Left renal cortex interstitium (tissue), 4 donors: ENCODE measurements around the gene RPS28. TPM values are rescaled to one million over a fixed set of nuclear protein-coding genes. Genes with fewer than 3 reads are reported as not detected.

ENCODE experiments used
- DNase-seq, 4 donors: peaks; one replicate each; pipeline ENCODE4 v3.0.0-alpha.2; 2013; ENCODE audit warnings: low read depth in 4 of 4, low spot score in 2 of 4, missing footprints in 1 of 4
- polyA plus RNA-seq, 4 donors: library from polyadenylated mRNA; unstranded; fragments of 120-200 nt; gene quantifications; one replicate each; pipeline ENCODE4 v1.2.1, GENCODE V29; 2013; ENCODE audit not compliant: insufficient read length in 4 of 4

Gene RPS28
- polyA plus RNA-seq, 4 donors: 436 to 644 (median 479) TPM

DNA sequence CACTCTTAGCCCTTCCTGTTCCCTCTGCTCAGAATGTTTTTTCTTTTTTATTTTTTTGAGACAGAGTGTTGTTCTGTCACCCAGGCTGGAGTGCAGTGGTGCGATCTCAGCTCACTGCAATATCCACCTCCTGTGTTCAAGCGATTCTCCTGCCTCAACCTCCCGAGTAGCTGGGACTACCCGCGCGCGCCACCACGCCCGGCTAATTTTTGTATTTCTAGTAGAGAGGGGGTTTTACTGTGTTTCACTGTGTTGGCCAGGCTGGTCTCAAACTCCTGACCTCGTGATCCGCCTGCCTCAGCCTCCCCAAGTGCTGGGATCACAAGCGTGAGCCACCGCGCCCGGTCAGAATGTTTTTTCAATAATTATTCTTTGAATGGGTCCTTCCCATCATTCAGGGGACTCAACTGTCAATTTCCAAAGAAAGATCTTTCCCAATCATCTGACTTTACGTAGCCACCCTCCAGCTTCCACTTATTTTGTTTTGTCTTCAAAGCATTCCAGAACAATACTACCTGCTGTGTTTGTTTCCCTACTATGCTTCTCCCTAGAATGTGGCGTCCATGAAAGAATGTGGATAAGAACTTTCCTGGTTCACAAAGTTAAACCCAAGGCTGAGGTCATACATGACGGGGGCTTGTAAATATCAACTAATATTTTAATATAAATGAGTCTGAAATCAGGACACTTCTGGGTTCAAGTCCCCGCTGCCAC is 1.3 kb upstream of the RPS28 start:
- no peak for DNase-seq

DNA sequence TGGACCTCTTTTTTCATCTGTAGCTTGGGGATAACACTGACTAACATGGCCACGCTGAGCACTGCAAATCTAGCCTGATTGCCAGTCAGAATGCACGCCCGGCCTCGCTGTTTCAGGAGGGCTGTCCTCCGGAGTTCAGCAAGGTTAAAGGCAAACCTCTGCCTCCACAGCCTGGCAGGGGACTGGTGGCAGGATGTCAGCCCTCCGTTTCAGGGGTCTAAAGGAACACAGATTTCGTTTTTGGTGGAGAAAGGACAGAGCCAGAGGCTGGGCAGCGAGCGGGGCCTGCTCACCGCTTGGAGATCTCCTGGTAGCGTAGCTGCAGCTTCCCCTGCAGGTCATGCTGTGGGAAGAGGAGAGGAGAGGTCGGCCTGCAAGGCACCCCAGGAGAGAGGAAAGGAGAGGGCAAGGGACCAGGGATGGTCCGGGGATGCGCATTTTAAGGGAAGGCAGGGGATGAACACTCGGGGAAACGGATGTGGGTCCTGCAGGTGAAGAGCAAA is 681 bp upstream of the RPS28 start:
- DNase-seq: no peak

DNA sequence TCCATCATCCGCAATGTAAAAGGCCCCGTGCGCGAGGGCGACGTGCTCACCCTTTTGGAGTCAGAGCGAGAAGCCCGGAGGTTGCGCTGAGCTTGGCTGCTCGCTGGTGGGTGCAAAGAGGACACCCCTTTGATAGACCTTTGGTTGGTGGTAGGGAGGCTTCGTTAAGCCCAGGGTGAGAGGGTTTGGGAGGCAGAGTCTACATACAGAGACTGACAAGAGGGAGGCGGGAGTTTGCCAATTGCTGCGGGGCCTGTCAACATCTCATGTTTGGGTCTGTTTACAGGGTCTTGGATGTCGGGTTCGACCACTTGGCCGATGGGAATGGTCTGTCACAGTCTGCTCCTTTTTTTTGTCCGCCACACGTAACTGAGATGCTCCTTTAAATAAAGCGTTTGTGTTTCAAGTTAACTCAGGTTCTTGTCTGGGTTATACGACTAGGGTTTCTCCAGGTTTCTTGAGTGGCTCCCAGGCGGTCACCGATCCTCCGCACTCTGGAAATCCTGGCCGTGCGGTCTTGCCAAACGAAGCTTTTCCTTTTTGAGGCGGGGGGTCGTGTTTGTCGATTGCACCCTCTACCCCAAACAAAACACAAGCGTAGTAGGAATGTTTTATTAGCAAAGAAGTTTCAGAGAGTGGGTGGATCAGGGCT is 816 bp downstream of the RPS28 start:
- no peak for DNase-seq

DNA sequence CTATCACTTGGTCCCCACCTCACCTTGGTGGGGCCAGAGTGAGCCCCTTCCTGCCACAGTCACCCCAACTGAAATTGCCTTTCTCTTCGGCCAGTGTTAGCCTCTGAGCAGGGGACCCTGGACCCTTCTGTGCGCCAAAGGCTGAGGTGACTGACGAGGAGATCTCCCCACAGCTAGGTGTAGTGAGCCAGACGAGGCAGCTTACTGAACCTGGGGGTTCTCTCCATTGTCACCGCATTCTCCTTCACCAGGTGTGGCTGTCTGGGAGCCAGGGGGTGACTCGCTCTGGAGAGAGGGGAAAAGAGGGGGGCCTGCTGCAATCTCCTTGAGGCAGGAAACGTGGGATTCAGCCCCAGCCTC is 1.3 kb downstream of the RPS28 start:
- no peak for DNase-seq

DNA sequence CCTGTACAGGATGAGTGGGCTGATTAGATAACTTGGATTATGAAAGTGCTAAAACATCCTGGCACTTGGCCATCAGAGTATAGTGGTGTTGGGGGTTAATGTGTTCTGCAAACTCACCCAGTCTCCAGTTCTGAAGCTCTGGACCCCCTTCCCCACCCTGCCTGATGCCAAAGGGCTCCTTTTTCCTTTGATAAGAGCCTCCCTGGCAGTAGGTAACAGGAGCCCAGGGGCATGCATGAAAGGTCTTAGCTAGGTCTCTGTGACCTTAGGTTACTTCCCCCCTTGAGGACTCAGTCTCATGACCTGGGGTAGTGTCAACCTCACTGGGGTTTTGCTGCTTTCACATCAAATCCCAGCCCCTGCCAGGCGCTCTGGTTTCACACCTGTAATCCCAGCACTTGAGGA is 2.5 kb downstream of the RPS28 start:
- DNase-seq: no peak

DNA sequence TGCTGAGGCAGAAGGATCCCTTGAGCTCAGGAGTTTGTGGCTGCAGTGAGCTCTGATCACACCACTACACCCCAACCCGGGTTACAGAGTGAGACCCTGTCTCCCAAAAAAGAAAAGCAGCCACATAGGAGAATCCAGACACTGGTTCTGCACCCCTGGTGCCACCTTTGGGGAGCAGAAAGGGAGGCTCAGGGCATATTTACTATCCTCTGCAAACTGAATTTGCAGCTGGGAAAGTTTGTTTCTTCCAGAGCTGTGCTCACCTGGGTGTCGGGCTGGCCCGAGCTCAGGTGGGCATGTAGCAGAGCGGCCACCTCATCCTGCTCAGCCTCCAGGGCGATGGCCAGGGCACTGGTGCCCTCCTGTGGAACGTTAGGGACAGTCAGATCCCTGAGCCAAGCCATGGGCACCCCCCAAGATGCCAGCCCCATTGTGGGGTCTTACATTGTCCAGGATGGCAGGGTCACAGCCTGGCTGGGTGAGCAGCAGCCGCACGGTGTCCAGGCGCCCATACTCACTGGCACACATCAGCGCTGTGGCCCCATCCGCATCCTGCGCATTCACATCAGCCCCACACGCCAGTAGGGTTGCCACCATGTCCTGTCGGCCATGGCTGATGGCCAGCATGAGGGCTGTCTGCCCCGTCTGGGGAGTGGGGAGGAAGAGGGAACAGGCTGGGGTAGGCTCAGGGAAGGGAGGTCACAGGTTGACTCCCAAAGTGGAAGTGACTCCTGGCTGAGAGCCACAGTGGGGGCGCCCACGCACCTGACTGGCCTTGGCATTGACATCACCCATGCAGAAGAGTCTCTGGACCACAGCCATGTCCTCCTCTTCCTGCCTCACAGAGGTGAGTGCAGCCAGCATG is 3.1 kb downstream of the RPS28 start:
- DNase-seq: no peak

DNA sequence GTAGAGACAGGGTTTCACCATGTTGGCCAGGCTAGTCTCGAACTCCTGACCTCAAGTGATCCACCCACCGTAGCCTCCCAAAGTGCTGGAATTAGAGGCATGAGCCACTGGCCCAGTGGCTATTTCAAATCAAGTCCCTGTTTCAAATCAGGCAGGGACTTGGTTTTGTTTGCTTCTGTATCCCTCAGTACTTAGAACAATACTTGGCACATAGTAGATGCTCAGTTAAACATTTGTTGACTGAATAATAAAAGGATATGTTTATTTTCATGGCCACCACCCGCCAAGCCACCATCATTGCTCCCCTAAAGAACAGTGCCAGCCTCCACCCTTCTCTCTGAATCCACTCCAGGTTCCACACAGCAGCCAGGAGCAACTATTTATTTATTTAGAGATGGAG is 4.2 kb downstream of the RPS28 start:
- DNase-seq: no peak

DNA sequence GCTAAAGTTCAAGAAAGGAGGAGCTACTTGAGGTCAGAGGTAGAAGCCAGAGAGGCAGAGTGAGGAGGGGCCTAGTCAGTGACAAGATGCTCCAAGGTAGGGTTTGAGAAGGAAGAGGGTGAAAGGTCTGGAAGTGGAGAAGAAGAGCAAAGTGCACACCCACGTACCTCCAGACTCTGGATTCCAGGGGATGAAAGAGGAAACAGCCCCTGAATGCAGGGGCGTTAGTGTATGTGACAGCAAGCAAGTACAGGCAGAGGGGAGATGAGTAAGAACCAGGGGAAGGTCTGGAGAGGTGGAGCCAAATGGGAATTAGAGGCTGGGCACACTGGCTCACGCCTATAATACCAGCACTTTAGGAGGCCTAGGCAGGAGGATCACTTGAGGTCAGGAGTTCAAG is 8.7 kb downstream of the RPS28 start:
- no peak for DNase-seq

DNA sequence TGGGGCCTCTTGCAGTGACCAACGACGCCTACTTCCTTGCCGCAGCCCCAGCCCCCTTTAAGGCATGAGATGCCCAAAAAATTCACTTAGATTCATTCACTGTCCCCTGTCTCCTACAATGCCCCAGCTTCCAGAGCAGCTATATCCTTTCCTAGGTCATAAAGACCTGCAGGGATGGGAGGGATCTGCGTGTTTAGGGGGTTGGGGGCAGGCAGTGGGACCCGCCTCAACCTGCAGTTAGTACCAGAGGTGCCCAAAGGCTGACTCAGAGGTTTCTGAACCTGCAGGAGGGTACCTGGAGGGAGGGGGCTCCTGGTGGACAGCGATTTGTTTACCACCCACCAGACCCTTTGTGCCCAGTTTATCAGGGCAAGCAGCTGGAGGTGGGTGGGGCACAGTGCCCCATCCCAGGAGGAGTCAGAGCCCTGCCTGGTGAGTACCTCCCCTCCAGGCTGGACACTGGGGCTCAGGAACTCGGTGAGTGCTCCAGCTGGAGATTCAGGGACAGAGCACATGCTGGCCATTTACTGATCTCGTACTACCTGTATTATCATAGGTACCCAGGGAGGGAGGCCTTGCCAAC is 10.1 kb downstream of the RPS28 start:
- DNase-seq: no peak

DNA sequence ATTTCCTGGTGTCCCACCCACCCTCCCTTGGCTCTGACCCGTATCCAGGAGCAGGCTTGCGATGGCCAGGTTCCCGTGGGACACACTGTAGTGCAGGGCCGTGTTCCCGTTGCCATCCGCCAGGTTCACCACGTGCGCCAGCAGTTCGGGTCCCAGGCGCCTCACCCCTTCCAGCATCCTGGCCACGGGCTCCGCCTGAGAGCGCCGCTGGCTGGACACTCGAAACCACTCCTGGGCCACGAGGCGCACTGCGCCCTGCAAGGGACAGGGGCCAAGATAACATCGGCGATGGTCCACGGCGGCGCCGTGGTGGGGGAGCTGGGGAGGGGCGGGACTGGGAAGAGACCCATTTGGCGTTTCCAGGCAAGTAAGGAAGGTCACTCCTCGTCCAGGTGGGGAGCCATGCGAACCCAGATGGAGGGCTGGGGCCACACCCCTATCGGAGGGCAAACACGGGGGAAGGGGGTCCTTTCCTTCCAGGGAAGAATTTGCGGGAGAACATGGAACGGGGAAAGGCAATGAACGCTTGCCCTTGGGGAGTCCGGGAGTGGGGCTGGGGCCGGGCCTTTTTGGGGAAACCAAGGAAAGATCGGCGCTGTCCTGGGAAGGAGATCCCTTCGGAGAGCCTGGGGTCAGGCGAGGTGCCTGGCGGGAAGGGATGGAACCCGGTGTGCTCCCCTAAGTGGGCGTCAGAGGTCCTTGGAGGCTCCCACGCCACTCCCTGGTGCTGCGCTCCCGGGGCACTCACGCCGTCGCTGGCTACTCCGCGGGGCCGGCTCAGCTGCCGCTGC is 11.9 kb downstream of the RPS28 start:
- DNase-seq: no peak

DNA sequence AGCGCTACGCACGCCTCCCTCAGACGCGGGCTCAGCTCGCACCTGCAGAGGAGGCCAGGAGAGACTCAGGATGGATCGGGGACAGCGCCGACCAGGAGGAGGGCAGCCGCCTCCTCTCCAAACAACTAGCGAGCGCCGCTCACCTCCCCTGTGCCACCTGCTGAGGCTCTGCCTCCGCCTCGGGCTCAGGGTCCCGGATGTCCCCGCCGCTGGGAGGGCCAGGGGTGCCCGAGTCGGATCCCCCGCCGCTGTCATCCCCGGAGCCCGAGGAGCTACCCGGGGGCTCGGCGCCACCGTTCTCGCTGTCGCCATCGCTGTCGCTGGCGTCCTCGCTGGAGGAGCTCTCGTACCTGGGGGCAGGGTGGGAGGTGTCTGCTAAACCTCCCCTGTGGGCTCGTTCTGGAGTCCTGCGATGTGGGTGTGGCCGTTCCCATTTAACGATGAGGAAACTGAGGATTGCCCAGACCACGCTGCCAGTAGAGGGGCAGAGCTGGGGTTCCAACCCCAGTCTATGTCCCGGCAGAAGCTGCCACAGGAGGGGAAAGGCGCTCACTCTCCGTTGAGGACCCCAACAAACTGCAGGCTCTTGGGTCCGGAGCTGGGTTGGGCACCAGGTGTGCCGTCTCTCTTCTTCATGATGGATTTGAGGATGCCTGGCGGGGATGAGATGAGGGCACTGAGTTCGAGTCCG is 12.6 kb downstream of the RPS28 start:
- DNase-seq: no peak

DNA sequence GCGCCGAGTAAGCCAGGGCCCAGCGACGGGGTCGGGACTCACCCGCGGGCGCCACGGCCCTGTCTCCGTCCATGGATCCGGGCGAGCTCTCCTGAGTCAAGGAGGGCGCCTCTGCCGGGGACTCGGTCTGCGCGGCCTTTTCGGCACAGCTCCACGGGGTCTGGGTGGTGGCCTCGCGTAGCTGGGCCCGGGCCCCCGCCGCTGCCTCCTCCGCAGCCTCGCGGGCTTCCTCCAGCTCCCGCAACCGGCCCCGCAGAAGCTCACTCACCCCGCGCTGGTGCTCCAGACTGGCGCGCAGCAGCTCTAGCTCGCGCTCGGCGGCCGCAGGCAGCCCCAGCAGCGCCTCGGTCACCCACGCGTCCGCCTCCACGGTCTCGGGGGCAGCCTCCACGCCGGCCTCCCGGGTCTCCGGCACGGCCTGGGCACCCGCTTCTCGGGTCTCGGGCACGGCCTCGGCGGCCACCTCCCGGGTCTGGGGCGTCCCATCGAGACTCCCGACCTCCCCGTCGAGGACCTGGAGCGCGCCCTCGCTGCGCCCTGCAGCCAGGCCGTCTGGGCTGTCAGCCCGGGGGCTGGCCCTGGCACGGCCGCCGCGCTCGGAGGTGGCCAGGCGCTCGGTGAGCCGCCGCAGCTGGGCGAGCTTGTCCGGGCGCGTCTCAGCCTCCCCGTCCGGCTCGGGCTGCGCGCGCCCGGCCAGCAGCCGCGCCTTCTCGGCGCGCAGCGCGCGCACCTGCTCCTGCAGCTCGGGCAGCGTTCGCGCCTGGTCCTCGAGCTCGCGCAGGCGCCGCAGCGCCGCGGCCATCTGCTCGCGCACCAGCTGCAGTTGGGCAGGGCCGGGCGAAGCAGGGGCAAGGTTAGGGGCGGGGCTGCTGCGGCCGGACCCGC is 13.4 kb downstream of the RPS28 start:
- no peak for DNase-seq

DNA sequence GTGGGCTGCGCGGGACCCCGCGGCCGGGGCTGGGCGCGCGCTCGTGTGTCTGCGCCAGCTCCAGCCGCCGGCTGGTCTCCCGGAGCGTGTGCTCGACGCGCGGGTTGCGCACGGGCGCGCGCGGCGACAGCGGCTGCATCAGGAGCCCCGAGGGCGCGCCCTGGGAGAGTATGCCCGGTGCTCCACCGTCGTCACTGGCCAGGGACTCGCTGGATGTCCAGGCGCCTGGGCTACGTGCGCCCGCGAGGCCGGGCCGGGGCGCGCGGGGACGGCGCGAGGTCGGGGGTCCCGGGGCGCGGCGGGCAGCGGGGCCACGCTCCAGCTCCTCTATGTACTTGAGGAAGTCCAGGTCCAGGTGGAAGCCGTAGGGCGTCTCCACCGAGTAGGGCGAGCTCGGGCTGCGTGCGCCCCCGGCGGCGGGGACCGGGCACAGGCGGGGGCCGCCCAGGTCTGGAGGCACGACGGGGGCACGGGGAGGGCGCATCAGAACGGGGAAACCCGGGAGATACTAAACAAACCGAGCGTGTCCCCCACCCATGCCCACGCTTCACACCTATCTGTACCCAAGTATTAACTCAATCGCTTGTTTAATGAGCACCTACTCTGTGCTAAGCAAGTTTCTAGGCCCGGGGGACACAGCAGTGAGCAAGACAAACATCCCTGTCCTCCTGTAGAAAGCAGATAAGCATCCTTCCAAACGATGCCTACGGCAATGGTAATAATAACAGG is 14.2 kb downstream of the RPS28 start:
- no peak for DNase-seq

DNA sequence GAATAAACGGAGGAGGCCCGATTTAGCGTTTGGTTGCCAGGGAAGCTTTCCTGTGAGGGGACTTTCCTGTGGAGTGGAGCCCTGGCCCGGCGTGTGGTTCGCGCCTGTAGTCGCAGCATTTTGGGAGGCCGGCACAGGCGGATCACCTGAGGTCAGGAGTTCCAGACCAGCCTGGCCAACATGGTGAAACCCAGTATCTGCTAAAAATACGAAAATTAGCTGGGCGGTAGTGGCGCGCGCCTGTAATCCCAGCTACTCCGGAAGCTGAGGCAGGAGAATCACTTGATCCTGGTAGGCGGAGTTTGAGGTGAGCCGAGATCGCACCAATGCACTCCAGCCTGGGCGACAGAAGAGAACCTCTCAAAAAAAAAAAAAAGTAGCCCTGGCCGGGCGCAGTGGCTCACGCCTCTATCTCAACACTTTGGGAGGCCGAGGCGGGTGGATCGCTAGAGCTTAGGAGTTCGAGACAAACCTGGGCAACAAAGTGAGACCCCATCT is 14.8 kb downstream of the RPS28 start:
- DNase-seq: no peak

DNA sequence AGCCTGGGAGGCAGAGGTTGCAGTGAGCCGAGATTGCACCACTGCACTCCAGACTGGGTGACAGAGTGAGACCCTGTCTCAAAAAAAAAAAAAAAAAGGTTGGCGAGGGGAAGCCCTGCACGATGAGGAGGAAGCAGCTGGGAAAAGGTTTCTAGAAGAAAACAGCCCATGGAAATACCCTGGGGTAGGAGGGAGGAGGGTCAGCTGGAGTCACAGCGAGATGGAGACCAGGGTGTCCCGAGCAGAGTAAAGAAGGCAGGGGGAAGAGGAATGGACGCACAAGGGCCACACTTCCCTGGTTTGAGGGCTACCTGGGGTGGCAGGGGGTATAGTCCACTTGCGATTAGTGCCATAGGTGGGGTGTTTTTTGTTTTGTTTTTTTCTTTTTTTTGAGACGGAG is 15.4 kb downstream of the RPS28 start:
- DNase-seq: no peak

DNA sequence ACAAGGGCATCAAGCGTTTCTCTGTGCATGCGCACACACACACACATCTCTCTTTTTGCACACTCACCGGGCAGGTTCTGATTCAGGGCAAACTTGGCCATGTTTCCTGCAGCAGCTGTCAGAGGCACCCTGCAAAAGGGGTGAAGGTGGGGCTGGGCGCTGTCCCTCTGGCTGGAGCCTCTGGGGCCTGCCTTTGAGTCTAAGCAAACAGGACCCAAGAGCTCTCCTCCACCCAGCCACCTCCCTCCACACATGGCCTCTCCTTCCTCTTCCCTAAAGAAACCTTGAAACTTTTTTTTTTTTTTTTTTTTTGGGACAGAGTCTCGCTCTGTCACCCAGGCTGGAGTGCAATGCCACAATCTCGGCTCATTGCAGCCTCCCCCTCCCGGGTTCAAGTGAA is 16.4 kb downstream of the RPS28 start:
- no peak for DNase-seq

DNA sequence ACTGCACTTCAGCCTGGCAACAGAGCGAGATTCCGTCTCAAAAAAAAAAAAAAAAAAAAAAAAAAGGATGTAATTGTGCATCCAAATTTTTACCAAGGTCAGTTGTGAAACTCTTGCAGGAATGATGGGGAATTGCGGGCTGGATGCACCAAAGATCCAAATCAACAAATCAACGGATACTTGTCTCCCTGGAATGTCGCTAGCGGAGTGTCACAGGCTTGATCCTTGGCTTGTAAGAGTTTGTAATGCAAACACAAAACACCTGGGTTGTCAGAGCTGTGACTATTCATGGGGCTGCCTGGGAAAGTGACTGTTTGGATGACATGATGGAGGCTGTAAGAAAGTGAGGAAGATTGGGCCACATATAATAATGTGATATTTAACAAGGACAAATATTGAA is 17.5 kb downstream of the RPS28 start:
- DNase-seq: no peak
